ENCODE results near the gene RECK.
A peak's percentile ranks its signal among the peaks of the same experiment; 100 is the strongest.

DNA sequence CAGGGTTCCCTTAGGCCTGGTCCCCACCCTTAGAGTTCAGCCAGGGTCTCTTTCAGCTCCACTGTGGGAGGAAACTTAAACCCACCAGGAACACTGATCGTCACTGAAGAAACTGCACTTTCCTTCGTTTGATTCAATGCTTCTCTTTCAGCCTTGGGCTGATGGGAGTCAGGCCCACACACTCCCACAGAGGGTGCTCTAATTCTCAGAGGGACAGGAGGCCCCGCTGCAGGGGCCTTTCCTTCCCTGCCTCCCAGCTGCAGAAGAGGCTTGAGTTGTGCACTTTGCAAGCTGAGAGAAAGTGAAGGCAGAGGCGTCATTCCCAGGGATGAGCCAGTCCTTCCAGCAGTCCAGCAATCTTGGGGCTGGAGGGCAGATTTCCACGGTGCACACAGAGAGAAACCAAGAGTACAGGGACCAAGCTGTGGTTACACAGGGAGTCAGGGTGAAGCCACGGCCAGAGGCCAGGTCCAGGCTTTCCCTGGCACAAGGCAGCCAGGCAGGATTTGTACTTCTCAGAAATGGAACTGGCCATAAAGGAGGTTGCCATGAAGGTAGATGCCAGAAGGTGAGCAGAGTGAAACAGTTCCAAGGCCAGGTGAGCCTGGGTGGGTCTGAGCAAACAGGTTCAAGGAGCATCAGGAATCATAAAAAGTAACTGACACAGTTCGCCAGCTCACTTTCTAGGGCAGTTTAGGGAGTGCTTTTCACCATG lies 89.5 kb downstream of the RECK start:
- TF ChIP-seq CTCF (conservative IDR thresholded peaks at IDR 0.05; ENCODE audit: low read length) (peak; percentile 25; the same call in 1 of the 2 replicates), EZH2phosphoT487 (IDR thresholded peaks at IDR 0.05; ENCODE audit: borderline replicate concordance) (no peak)
